ENCODE measurements around the gene C1QBP. TPM values are rescaled to one million over a fixed set of nuclear protein-coding genes. Genes with fewer than 3 reads are reported as not detected.

The C1QBP gene
- total and polyA plus RNA-seq, 4 experiments from 2014 or later, result 73.1 to 411 (median 163) TPM

GRCh38 chr17:5425826-5426225 is 13.1 kb downstream of the C1QBP start:
- no peak overlapping the region for H3K4me3 ChIP-seq (ENCODE audit: low read length in 2 of 2)
- Mint-ChIP-seq H3K27ac (peak overlapping the region in 2 of 7 donors; percentile 22 to 31), H3K4me3 (no peak overlapping the region), H3K36me3 (peaks cover 38 to 80% of the 10 kb centered on the region in 2 donors), H3K4me1 (peaks cover 11 to 28% (median 20%) of the 10 kb centered on the region in 4 donors), H3K27me3 (no peaks in the 10 kb centered on the region), H3K9me3 (no peaks in the 10 kb centered on the region)
- no peaks in the 10 kb centered on the region for H3K27me3 ChIP-seq (ENCODE audit: insufficient read depth, low read length)
- POLR2A ChIA-PET (ENCODE audit: partially characterized antibody), result no interaction called here
- H3K4me1 ChIP-seq (ENCODE audit: insufficient read depth, low read length), result peaks cover 16% of the 10 kb centered on the region
- intact Hi-C loops (cut with micrococcal nuclease), result no loop called here
- no peaks in the 10 kb centered on the region for H3K9me3 ChIP-seq (ENCODE audit: control insufficient read depth in 1 of 2, low read length in 2 of 2)
- H3K27ac ChIP-seq (ENCODE audit: low read depth, low read length), result no peak overlapping the region
- no peak for DNase-seq
- peaks cover 65% of the 10 kb centered on the region for H3K36me3 ChIP-seq (ENCODE audit: insufficient read depth, low read length)
- CTCF ChIA-PET (ENCODE audit: partially characterized antibody), result interaction anchor here (5.6 kb wide), 1 partner anchor 13 kb away, joined by 26 read pairs; the partner anchor contains the start of gene C1QBP

DNA sequence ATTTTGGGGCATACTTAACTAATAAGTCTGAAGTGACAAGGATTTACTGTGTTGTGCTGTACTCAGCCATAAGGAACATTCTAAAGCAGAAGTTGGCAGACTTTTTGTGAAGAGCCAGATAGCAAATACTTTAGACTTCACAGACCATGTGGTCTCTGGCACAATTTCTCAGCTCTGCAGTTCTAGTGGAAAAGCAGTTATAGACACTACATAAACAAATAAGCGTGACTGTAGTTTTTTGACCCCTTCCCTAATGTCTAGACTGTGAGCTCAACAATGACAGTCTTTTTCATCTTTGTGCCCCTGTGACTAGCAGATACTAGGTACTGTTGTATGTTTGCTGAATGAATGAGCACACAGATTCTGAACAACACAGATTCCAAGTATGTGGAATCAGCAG is 14.0 kb downstream of the C1QBP start:
- Mint-ChIP-seq H3K36me3 (peaks cover 40 to 82% of the 10 kb centered on the region in 2 donors), H3K9me3 (no peaks in the 10 kb centered on the region), H3K27me3 (no peaks in the 10 kb centered on the region), H3K4me1 (peaks cover 16 to 35% (median 27%) of the 10 kb centered on the region in 4 donors), H3K27ac (peak overlapping the region in 3 of 7 donors; percentile 19 to 58 (median 26)), H3K4me3 (no peak overlapping the region)
- no peak for DNase-seq
- ChIA-PET POLR2A (ENCODE audit: partially characterized antibody) (no interaction called here), CTCF (ENCODE audit: partially characterized antibody) (interaction anchor here (2.7 kb wide), 1 partner anchor 15 kb away, joined by 26 read pairs; the partner anchor contains the start of gene C1QBP)
- Histone ChIP-seq H3K4me3 (ENCODE audit: low read length in 2 of 2) (no peak overlapping the region), H3K4me1 (ENCODE audit: insufficient read depth, low read length) (peaks cover 21% of the 10 kb centered on the region), H3K9me3 (ENCODE audit: control insufficient read depth in 1 of 2, low read length in 2 of 2) (no peaks in the 10 kb centered on the region), H3K27ac (ENCODE audit: low read depth, low read length) (no peak overlapping the region), H3K27me3 (ENCODE audit: insufficient read depth, low read length) (no peaks in the 10 kb centered on the region), H3K36me3 (ENCODE audit: insufficient read depth, low read length) (peaks cover 60% of the 10 kb centered on the region)
- intact Hi-C loops (cut with micrococcal nuclease), result no loop called here

GRCh38 chr17:5422505-5422904 is 16.4 kb downstream of the C1QBP start:
- Mint-ChIP-seq H3K4me1 (peaks cover 19 to 51% (median 33%) of the 10 kb centered on the region in 4 donors), H3K9me3 (no peaks in the 10 kb centered on the region), H3K27me3 (peaks cover 0 to 1% of the 10 kb centered on the region in 2 donors), H3K27ac (peak overlapping the region in 1 of 7 donors; percentile 15), H3K36me3 (peaks cover 24 to 73% of the 10 kb centered on the region in 2 donors), H3K4me3 (no peak overlapping the region)
- Histone ChIP-seq H3K27me3 (ENCODE audit: insufficient read depth, low read length) (no peaks in the 10 kb centered on the region), H3K27ac (ENCODE audit: low read depth, low read length) (no peak overlapping the region), H3K9me3 (ENCODE audit: control insufficient read depth in 1 of 2, low read length in 2 of 2) (no peaks in the 10 kb centered on the region), H3K4me3 (ENCODE audit: low read length in 2 of 2) (no peak overlapping the region), H3K4me1 (ENCODE audit: insufficient read depth, low read length) (peaks cover 33% of the 10 kb centered on the region), H3K36me3 (ENCODE audit: insufficient read depth, low read length) (peaks cover 40% of the 10 kb centered on the region)
- DNase-seq, result no peak
- intact Hi-C loops (cut with micrococcal nuclease), result no loop called here
- ChIA-PET POLR2A (ENCODE audit: partially characterized antibody) (interaction anchor here (0.9 kb wide), 1 partner anchor 16 kb away, joined by 4 read pairs; the partner anchor contains the start of gene C1QBP), CTCF (ENCODE audit: partially characterized antibody) (interaction anchor here (2.7 kb wide), 1 partner anchor 17 kb away, joined by 26 read pairs; the partner anchor contains the start of gene C1QBP)

GRCh38 chr17:5419959-5420653 is 18.8 kb downstream of the C1QBP start, which contains the start of gene RPAIN:
RPAIN (plus strand) TSS chr17:5420182; CDS start chr17:5420211, 29 bp downstream.
- peaks cover 35% of the 10 kb centered on the region for H3K36me3 ChIP-seq (ENCODE audit: insufficient read depth, low read length)
- H3K4me1 ChIP-seq (ENCODE audit: insufficient read depth, low read length), result peaks cover 48% of the 10 kb centered on the region
- peak within 1 kb of the TSS; percentile 82 to 99 for H3K4me3 ChIP-seq (ENCODE audit: low read length in 2 of 2)

DNA sequence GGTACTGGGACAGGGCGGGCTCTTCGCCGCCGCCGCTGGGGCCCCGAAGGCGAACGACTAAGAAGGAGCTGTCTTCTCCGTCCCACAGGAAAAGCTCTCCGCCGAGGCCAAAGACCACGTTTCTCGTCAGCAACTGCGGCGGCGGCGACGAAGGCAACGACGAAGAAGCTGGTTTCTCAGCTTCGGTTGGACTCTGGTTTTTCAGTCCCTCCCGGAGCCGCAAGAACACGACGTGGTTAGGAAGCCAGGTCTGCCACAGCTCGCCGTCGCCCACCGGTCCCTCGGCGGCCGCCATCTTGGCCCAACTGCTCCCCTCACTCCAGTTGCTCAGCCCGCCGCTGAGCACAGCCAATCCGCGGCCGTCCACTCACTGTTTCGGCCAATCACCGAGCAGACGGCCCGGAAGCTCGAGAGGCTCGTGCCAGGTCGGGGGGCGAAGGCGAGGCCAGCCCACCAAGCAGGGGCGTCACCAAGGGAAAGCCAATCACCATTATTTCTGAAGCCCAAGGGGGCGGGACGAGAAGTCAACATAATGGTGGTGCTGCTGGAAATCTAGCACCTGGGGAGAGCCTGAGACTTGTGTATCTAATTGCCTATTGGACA is 19.5 kb downstream of the C1QBP start, which contains the start of gene NUP88:
NUP88 (minus strand) TSS at position 307 of the 603 bp plus-strand sequence; CDS start at position 295, 12 bp downstream.
- H3K9me3 Mint-ChIP-seq, result no peaks in the 10 kb centered on the region
- Histone ChIP-seq H3K36me3 (ENCODE audit: insufficient read depth, low read length) (peaks cover 32% of the 10 kb centered on the region), H3K4me3 (ENCODE audit: low read length in 2 of 2) (peak within 1 kb of the TSS; percentile 82 to 99), H3K4me1 (ENCODE audit: insufficient read depth, low read length) (peaks cover 48% of the 10 kb centered on the region), H3K27me3 (ENCODE audit: insufficient read depth, low read length) (no peaks in the 10 kb centered on the region), H3K9me3 (ENCODE audit: control insufficient read depth in 1 of 2, low read length in 2 of 2) (no peaks in the 10 kb centered on the region), H3K27ac (ENCODE audit: low read depth, low read length) (peak within 1 kb of the TSS; percentile 96)
- CTCF ChIA-PET (ENCODE audit: partially characterized antibody), result interaction anchor here (0.5 to 2.4 kb wide), 3 partner anchors 21 to 122 kb away, joined by 3 to 21 read pairs (median 4); partner anchors contain the start of gene C1QBP
- peaks cover 0 to 1% of the 10 kb centered on the region in 2 donors for H3K27me3 Mint-ChIP-seq
- POLR2A ChIA-PET (ENCODE audit: partially characterized antibody), result interaction anchor here (0.6 to 3.8 kb wide), 19 partner anchors 10 to 1276 kb away, joined by 3 to 56 read pairs (median 4); partner anchors contain the start of genes C1QBP, CYB5D2, DERL2 and DHX33
- peak within 1 kb of the TSS; percentile 97 to 99 (median 99) for H3K4me3 Mint-ChIP-seq
- peak; percentile 92 to 97 (median 95) for DNase-seq
- H3K27ac Mint-ChIP-seq, result peak within 1 kb of the TSS; percentile 97 to 100 (median 99)
- peaks cover 20 to 64% (median 40%) of the 10 kb centered on the region in 4 donors for H3K4me1 Mint-ChIP-seq
- peaks cover 20 to 59% of the 10 kb centered on the region in 2 donors for H3K36me3 Mint-ChIP-seq
- intact Hi-C loops (cut with micrococcal nuclease), result loop anchor here (1.0 kb wide), 3 partner anchors 20 to 137 kb away; partner anchors contain the start of genes C1QBP, DERL2, MIS12 and RABEP1

More at GRCh38 chr17:5419959-5420653, 18.8 kb downstream of the C1QBP start, which contains the start of gene RPAIN:
- CTCF ChIA-PET (ENCODE audit: partially characterized antibody), result interaction anchor here (0.5 to 2.4 kb wide), 4 partner anchors 19 to 122 kb away, joined by 3 to 21 read pairs (median 4); partner anchors contain the start of gene C1QBP
- intact Hi-C loops (cut with micrococcal nuclease), result loop anchor here (1.0 kb wide), 4 partner anchors 19 to 229 kb away; partner anchors contain the start of genes C1QBP, DERL2, MIS12 and RABEP1
- H3K36me3 Mint-ChIP-seq, result peaks cover 20 to 65% of the 10 kb centered on the region in 2 donors
- POLR2A ChIA-PET (ENCODE audit: partially characterized antibody), result interaction anchor here (0.6 to 3.8 kb wide), 17 partner anchors 9 to 1277 kb away, joined by 3 to 56 read pairs (median 4); partner anchors contain the start of genes C1QBP, CYB5D2, DERL2 and DHX33
- Histone ChIP-seq H3K9me3 (ENCODE audit: control insufficient read depth in 1 of 2, low read length in 2 of 2) (no peaks in the 10 kb centered on the region), H3K27ac (ENCODE audit: low read depth, low read length) (peak within 1 kb of the TSS; percentile 96), H3K27me3 (ENCODE audit: insufficient read depth, low read length) (no peaks in the 10 kb centered on the region)
- no peaks in the 10 kb centered on the region for H3K9me3 Mint-ChIP-seq
- H3K27ac Mint-ChIP-seq, result peak within 1 kb of the TSS; percentile 97 to 100 (median 99)
- peaks cover 22 to 64% (median 42%) of the 10 kb centered on the region in 4 donors for H3K4me1 Mint-ChIP-seq
- peak within 1 kb of the TSS; percentile 97 to 99 (median 99) for H3K4me3 Mint-ChIP-seq
- peaks cover 0 to 1% of the 10 kb centered on the region in 2 donors for H3K27me3 Mint-ChIP-seq
- DNase-seq, result peak in 4 of 5 donors; percentile 87 to 91 (median 89)

DNA sequence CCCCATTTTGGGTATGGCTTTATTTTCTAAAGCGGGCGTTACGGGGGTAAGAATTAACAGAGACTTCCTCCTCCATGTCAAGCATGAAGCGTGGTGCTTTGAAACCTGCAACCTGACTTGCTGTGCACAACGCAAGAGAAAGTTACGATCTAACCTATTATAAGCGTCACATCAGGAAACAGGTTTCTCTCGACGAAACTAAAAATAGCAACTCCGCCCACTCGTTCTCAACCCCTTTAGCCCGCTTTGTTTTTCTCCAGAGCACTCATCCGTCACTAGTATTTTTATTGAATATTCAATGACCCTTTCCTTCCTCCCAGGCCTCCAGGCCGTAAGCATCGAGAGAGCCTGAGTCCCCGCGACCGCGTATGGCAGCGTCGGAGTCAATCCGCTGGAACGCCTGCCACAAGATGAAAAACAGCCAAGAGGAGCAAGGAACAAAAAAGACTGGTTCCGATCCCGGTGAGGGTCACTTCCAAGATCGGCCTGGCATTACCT is 20.0 kb downstream of the C1QBP start:
- Mint-ChIP-seq H3K9me3 (no peaks in the 10 kb centered on the region), H3K27ac (peak overlapping the region; percentile 97 to 100 (median 99)), H3K27me3 (peaks cover 0 to 1% of the 10 kb centered on the region in 2 donors), H3K36me3 (peaks cover 21 to 58% of the 10 kb centered on the region in 2 donors), H3K4me3 (peak overlapping the region; percentile 97 to 99 (median 99)), H3K4me1 (peaks cover 20 to 64% (median 40%) of the 10 kb centered on the region in 4 donors)
- no peaks in the 10 kb centered on the region for H3K27me3 ChIP-seq (ENCODE audit: insufficient read depth, low read length)
- intact Hi-C loops (cut with micrococcal nuclease), result loop anchor here (1.0 kb wide), 3 partner anchors 20 to 137 kb away; partner anchors contain the start of genes C1QBP, DERL2, MIS12 and RABEP1
- peak overlapping the region; percentile 96 for H3K27ac ChIP-seq (ENCODE audit: low read depth, low read length)
- CTCF ChIA-PET (ENCODE audit: partially characterized antibody), result interaction anchor here (1.0 to 2.4 kb wide), 2 partner anchors 21 to 121 kb away, joined by 3 to 21 read pairs; partner anchors contain the start of gene C1QBP
- H3K4me1 ChIP-seq (ENCODE audit: insufficient read depth, low read length), result peaks cover 48% of the 10 kb centered on the region
- H3K4me3 ChIP-seq (ENCODE audit: low read length in 2 of 2), result peak overlapping the region; percentile 82 to 99
- peaks cover 33% of the 10 kb centered on the region for H3K36me3 ChIP-seq (ENCODE audit: insufficient read depth, low read length)
- POLR2A ChIA-PET (ENCODE audit: partially characterized antibody), result interaction anchor here (0.7 to 3.8 kb wide), 17 partner anchors 10 to 1276 kb away, joined by 3 to 56 read pairs (median 4); partner anchors contain the start of genes C1QBP, CYB5D2, DERL2 and DHX33
- peak; percentile 72 to 91 (median 79) for DNase-seq
- H3K9me3 ChIP-seq (ENCODE audit: control insufficient read depth in 1 of 2, low read length in 2 of 2), result no peaks in the 10 kb centered on the region

Data from CD4-positive, alpha-beta memory T cell (primary cell).